Activated CD4-positive, alpha-beta memory T cell treated with anti-CD3 and anti-CD28 coated beads, Interleukin-2, amount 10 ng/mL, durations not matched to agents 7 days and 5 days (primary cell): ENCODE data around the gene ZCCHC7. TPM values are rescaled to one million over a fixed set of nuclear protein-coding genes. Genes with fewer than 3 reads are reported as not detected.

Source experiments
- CTCF ChIA-PET: fragments of 350-600 bp; sonication (Branson Sonifier 250); formaldehyde crosslinking; loops from one replicate; lab custom pipeline; 2021; ENCODE audit warnings: antibody characterized with exemption, inconsistent platforms; lab: Charles Lee
- POLR2A ChIA-PET: fragments of 350-600 bp; sonication (Branson Sonifier 250); formaldehyde crosslinking; loops from one replicate; lab custom pipeline; 2021; ENCODE audit warnings: antibody characterized with exemption; lab: Charles Lee
- DNase-seq: peaks from one replicate; pipeline ENCODE4 v3.0.0-alpha.2; 2020
- H3K27ac Mint-ChIP-seq: one replicate; pipeline ENCODE4 v1.8.0; 2021; ENCODE audit warnings: mild to moderate bottlenecking, mixed read lengths
- H3K27me3 Mint-ChIP-seq: one replicate; pipeline ENCODE4 v1.8.0; 2021; ENCODE audit warnings: mixed read lengths
- H3K36me3 Mint-ChIP-seq: one replicate; pipeline ENCODE4 v1.8.0; 2021; ENCODE audit warnings: low read depth, mixed read lengths
- H3K4me1 Mint-ChIP-seq: one replicate; pipeline ENCODE4 v1.8.0; 2021; ENCODE audit warnings: mixed read lengths
- H3K4me3 Mint-ChIP-seq: one replicate; pipeline ENCODE4 v1.8.0; 2021; ENCODE audit warnings: mild to moderate bottlenecking, mixed read lengths
- H3K9me3 Mint-ChIP-seq: one replicate; pipeline ENCODE4 v1.8.0; 2021; ENCODE audit warnings: mixed read lengths
- total RNA-seq, 2 experiments: library from RNA; stranded (reverse); gene quantifications; one replicate each; pipeline ENCODE4 v1.2.3, GENCODE V29; 2021

Gene ZCCHC7
- total RNA-seq, 2 experiments from 2014 or later = 20.9 to 21.9 TPM

- Mint-ChIP-seq H3K27me3 (no peaks in the 10 kb centered on the region), H3K36me3 (no peaks in the 10 kb centered on the region), H3K27ac (no peak overlapping the region), H3K9me3 (no peaks in the 10 kb centered on the region), H3K4me1 (no peaks in the 10 kb centered on the region), H3K4me3 (no peak overlapping the region)
- DNase-seq = no peak
- ChIA-PET POLR2A (no interaction called here), CTCF (no interaction called here)
These were observed 101.2 kb downstream of the ZCCHC7 start for GRCh38 chr9:37221489-37222106.

- H3K9me3 Mint-ChIP-seq = no peaks in the 10 kb centered on the region
- H3K36me3 Mint-ChIP-seq = peaks cover 3% of the 10 kb centered on the region
- peaks cover 4% of the 10 kb centered on the region for H3K4me1 Mint-ChIP-seq
- DNase-seq = no peak
- CTCF ChIA-PET = no interaction called here
- POLR2A ChIA-PET = interaction anchor here (1.0 kb wide), 1 partner anchor 12 kb away, joined by 3 read pairs; no protein-coding TSS in a partner anchor
- H3K4me3 Mint-ChIP-seq = no peak overlapping the region
- H3K27me3 Mint-ChIP-seq = no peaks in the 10 kb centered on the region
- no peak overlapping the region for H3K27ac Mint-ChIP-seq
These were observed 109.1 kb downstream of the ZCCHC7 start for GRCh38 chr9:37229455-37229854.

- Mint-ChIP-seq H3K4me1 (peaks cover 4% of the 10 kb centered on the region), H3K4me3 (no peak overlapping the region), H3K27me3 (no peaks in the 10 kb centered on the region), H3K36me3 (peaks cover 3% of the 10 kb centered on the region), H3K9me3 (no peaks in the 10 kb centered on the region), H3K27ac (no peak overlapping the region)
- ChIA-PET POLR2A (interaction anchor here (1.0 kb wide), 1 partner anchor 12 kb away, joined by 3 read pairs; no protein-coding TSS in a partner anchor), CTCF (no interaction called here)
- DNase-seq = no peak
These were observed 109.6 kb downstream of the ZCCHC7 start for GRCh38 chr9:37229882-37230482.

- Mint-ChIP-seq H3K4me3 (no peak overlapping the region), H3K4me1 (peaks cover 4% of the 10 kb centered on the region), H3K36me3 (peaks cover 8% of the 10 kb centered on the region), H3K27me3 (no peaks in the 10 kb centered on the region), H3K9me3 (no peaks in the 10 kb centered on the region), H3K27ac (no peak overlapping the region)
- ChIA-PET CTCF (no interaction called here), POLR2A (interaction anchor here (1.2 kb wide), 1 partner anchor 22 kb away, joined by 3 read pairs; no protein-coding TSS in a partner anchor)
- DNase-seq = no peak
These were observed 116.4 kb downstream of the ZCCHC7 start for GRCh38 chr9:37236822-37237221.

- Mint-ChIP-seq H3K27me3 (no peaks in the 10 kb centered on the region), H3K4me3 (no peak overlapping the region), H3K4me1 (peaks cover 4% of the 10 kb centered on the region), H3K9me3 (no peaks in the 10 kb centered on the region), H3K36me3 (peaks cover 8% of the 10 kb centered on the region), H3K27ac (no peak overlapping the region)
- CTCF ChIA-PET = no interaction called here
- POLR2A ChIA-PET = no interaction called here
- no peak for DNase-seq
These were observed 117.7 kb downstream of the ZCCHC7 start for GRCh38 chr9:37238122-37238521.

- CTCF ChIA-PET = no interaction called here
- POLR2A ChIA-PET = interaction anchor here (0.5 kb wide), 1 partner anchor 119 kb away, joined by 3 read pairs; the partner anchor contains the start of gene ZCCHC7
These were observed 119.0 kb downstream of the ZCCHC7 start for GRCh38 chr9:37239224-37239859.

GRCh38 chr9:37239921-37240320, 119.5 kb downstream of the ZCCHC7 start:
- POLR2A ChIA-PET = no interaction called here
- Mint-ChIP-seq H3K27ac (no peak overlapping the region), H3K27me3 (no peaks in the 10 kb centered on the region), H3K4me1 (no peaks in the 10 kb centered on the region), H3K36me3 (peaks cover 5% of the 10 kb centered on the region), H3K4me3 (no peak overlapping the region), H3K9me3 (no peaks in the 10 kb centered on the region)
- CTCF ChIA-PET = no interaction called here
- no peak for DNase-seq

More at GRCh38 chr9:37239224-37239859, 119.0 kb downstream of the ZCCHC7 start:
- H3K27me3 Mint-ChIP-seq = no peaks in the 10 kb centered on the region
- no peak for DNase-seq
- H3K27ac Mint-ChIP-seq = no peak overlapping the region
- H3K36me3 Mint-ChIP-seq = peaks cover 5% of the 10 kb centered on the region
- H3K4me3 Mint-ChIP-seq = no peak overlapping the region
- no peaks in the 10 kb centered on the region for H3K9me3 Mint-ChIP-seq
- no peaks in the 10 kb centered on the region for H3K4me1 Mint-ChIP-seq

GRCh38 chr9:37241340-37241739, 121.0 kb downstream of the ZCCHC7 start:
- H3K4me1 Mint-ChIP-seq = no peaks in the 10 kb centered on the region
- H3K9me3 Mint-ChIP-seq = no peaks in the 10 kb centered on the region
- H3K27me3 Mint-ChIP-seq = no peaks in the 10 kb centered on the region
- no peak for DNase-seq
- POLR2A ChIA-PET = interaction anchor here (0.7 to 1.0 kb wide), 2 partner anchors 11 to 162 kb away, joined by 3 read pairs; no protein-coding TSS in a partner anchor
- no peak overlapping the region for H3K27ac Mint-ChIP-seq
- no peak overlapping the region for H3K4me3 Mint-ChIP-seq
- H3K36me3 Mint-ChIP-seq = peaks cover 5% of the 10 kb centered on the region
- CTCF ChIA-PET = no interaction called here

GRCh38 chr9:37242089-37242488, 121.7 kb downstream of the ZCCHC7 start:
- no peaks in the 10 kb centered on the region for H3K36me3 Mint-ChIP-seq
- CTCF ChIA-PET = no interaction called here
- no peaks in the 10 kb centered on the region for H3K9me3 Mint-ChIP-seq
- no peak overlapping the region for H3K4me3 Mint-ChIP-seq
- H3K27me3 Mint-ChIP-seq = no peaks in the 10 kb centered on the region
- no peak for DNase-seq
- H3K4me1 Mint-ChIP-seq = no peaks in the 10 kb centered on the region
- no peak overlapping the region for H3K27ac Mint-ChIP-seq
- POLR2A ChIA-PET = interaction anchor here (1.0 kb wide), 1 partner anchor 12 kb away, joined by 3 read pairs; no protein-coding TSS in a partner anchor

GRCh38 chr9:37243588-37244345, 123.4 kb downstream of the ZCCHC7 start:
- Mint-ChIP-seq H3K27me3 (no peaks in the 10 kb centered on the region), H3K4me1 (no peaks in the 10 kb centered on the region), H3K27ac (no peak overlapping the region), H3K9me3 (no peaks in the 10 kb centered on the region), H3K36me3 (no peaks in the 10 kb centered on the region), H3K4me3 (no peak overlapping the region)
- ChIA-PET CTCF (no interaction called here), POLR2A (no interaction called here)
- no peak for DNase-seq

GRCh38 chr9:37246826-37247225, 126.5 kb downstream of the ZCCHC7 start:
- H3K36me3 Mint-ChIP-seq = peaks cover 13% of the 10 kb centered on the region
- no peaks in the 10 kb centered on the region for H3K4me1 Mint-ChIP-seq
- H3K9me3 Mint-ChIP-seq = no peaks in the 10 kb centered on the region
- H3K27ac Mint-ChIP-seq = no peak overlapping the region
- no peaks in the 10 kb centered on the region for H3K27me3 Mint-ChIP-seq
- DNase-seq = no peak
- no peak overlapping the region for H3K4me3 Mint-ChIP-seq
- CTCF ChIA-PET = no interaction called here
- POLR2A ChIA-PET = no interaction called here

- Mint-ChIP-seq H3K27ac (no peak overlapping the region), H3K4me3 (no peak overlapping the region), H3K27me3 (no peaks in the 10 kb centered on the region), H3K9me3 (no peaks in the 10 kb centered on the region), H3K36me3 (peaks cover 25% of the 10 kb centered on the region), H3K4me1 (no peaks in the 10 kb centered on the region)
- ChIA-PET POLR2A (no interaction called here), CTCF (interaction anchor here (1.0 kb wide), 1 partner anchor 252 kb away, joined by 5 read pairs; no protein-coding TSS in a partner anchor)
- no peak for DNase-seq
These were observed 128.3 kb downstream of the ZCCHC7 start for GRCh38 chr9:37248651-37249163.
